Measurements from ENCODE around the gene NCKAP5.

The NCKAP5 gene

GRCh38 chr2:132780651-132781050, 787.6 kb downstream of the NCKAP5 start:
- DNase-seq, result no peak

DNA sequence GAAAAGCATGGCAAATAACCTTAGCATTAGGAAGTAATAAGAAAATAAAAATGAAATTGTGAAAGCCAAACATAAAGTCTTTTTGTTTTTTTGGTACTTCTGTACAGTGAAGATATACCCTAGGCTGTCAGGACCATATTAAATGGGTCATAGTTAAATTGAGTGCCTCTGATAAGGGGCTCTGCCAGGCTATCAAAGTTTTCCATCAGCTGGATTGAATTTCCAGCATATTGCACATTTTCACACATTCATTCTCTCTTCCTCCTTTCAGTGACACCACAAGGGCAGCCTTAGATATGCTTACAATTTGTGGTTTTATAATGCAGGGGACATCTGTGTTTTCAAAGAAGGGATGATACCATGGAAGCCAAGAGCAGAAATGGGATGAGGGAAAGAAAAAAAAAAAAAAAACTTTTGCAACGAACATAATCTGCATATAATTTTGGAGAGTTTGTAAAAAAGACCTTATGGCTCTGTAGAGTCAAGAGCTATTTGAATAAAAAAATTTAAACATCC, 789.0 kb downstream of the NCKAP5 start:
- DNase-seq, result no peak

- no peak for DNase-seq
These were observed 792.0 kb downstream of the NCKAP5 start for GRCh38 chr2:132776287-132776686.

- no peak for DNase-seq
These were observed 794.1 kb downstream of the NCKAP5 start for GRCh38 chr2:132774189-132774588.

GRCh38 chr2:132773331-132773730, 794.9 kb downstream of the NCKAP5 start:
- no peak for DNase-seq

DNA sequence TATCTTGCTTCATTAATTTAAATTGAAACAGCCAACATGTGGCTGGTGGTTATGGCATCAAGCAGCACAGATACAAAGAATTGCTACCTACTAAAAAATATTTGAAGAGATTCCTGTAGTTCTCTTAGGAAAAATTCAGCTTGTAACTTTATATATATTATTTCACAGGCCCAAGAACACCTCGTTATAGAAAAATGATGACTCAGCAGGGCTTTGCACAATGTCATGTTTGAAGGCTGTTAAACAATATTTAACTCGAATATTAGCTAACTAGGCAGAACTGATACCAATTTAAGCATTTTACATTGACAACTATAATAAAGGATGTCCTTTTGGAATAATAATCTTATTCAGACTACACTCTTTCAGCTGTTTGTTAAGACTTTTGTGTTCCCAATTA, 795.9 kb downstream of the NCKAP5 start:
- DNase-seq, result no peak

DNA sequence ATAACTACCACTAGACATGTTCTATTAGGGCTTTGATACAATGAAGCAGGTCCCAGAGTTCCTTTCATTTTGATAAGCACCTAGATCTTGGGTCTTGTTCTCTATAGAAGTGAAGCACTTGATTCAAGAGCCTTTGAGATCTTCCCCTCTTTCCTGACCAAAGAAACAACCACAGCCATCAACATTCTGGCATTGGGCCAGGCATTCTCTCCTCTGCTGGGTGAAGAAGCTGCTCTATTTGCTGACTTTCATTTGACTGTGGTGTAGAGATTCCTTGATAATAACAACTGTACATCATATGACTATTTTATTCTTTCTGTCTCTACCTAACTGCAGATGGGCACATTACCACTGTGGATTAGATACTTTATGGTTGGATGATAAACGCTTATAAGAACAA, 801.7 kb downstream of the NCKAP5 start:
- no peak for DNase-seq

- no peak for DNase-seq
These were observed 806.8 kb downstream of the NCKAP5 start for GRCh38 chr2:132761437-132761836.

DNA sequence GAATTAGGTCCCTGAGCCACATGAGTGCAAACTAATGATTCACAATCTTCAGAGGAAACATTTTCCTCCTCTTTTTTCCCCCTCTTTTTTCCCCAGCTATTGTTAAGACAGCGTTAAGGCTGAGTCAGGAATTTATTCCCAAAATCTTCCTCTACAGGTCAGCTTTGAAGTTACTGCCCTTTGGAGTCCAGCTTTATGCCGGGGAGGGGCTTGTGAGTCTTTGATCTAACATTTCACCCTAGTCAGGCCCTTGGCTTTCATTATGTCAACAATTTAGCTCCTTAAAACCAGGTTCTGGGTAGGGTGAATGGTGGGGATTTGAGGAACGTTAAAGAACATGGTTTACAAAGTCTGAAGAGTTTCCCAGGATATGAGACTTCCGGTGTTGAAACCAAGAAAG, 807.3 kb downstream of the NCKAP5 start:
- no peak for DNase-seq

- DNase-seq, result no peak
These were observed 807.9 kb downstream of the NCKAP5 start for GRCh38 chr2:132760405-132760804.

DNA sequence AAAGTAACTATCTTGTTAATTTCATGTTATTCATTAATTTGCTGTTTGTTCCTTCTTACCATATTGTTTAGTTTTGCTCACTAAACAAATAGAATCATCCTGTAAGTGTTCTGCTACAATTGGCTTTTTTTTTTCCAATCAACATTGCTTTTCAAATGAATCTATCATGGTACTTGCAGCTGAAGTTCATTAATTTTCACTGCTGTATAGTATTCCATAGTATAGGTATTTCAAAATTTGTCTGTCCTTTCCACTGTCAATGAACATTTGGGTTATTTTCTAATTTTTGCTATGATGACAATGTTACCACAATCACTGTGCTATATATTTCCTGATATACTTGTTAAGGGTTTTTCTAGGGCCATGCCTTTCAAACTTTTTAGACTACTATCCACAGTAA, 809.3 kb downstream of the NCKAP5 start:
- no peak for DNase-seq

- no peak for DNase-seq
These were observed 810.6 kb downstream of the NCKAP5 start for GRCh38 chr2:132757676-132758075.

DNA sequence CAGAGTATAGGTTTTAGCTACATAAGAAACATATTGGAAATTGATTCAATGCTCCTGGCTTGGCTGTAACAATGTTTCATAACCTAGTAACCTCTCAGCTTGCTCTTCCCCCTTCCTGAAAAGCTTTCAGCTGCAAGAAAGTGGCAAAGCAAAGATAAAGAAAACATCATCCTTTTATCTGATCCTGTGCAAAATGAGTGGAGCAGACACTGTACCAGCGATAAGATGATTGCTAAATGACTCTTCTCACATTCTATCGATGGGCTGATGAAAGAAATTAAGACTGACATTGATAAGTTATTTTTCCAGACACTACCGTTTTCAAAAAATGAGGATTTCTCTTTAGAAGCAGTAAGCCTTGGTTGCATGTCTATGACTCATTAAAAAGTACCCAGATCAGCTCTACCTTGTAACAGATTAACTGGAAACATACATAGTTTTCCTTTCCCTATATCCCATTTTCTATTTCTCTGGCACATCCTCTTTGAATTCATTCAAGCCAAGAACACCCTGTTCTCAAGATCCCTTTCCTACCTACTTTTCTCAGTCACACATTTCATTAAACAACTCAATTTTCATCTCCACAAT, 811.2 kb downstream of the NCKAP5 start:
- no peak for DNase-seq

DNA sequence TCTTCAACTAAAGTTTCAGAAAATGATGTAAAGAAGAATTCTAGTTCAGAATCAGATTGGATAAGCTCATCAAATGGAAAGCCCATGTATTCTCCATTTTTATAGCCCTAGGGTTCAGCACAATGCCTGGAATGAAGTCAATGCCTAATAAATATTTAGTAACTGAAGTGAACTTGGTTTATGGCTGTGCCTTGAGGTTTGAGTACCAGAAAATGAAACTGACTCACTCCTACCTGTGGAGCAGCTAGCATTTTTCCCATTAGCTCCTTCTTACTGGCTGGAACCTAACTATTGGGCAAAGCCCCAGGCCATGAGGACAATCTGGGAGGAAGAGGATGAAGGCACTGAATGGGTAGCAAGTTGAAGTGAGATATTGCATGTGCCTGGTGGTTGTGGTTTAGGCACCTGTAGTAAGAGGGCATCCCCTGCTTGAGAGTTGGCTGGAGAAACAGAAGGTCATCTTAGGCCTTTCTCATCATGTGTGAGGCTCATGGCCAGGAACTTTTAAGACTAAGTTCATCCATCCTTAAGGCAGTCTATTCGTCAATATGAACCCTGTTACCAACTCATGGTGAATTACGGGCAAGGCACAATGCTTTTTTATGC, 813.3 kb downstream of the NCKAP5 start:
- DNase-seq, result no peak

- DNase-seq, result no peak
These were observed 813.9 kb downstream of the NCKAP5 start for GRCh38 chr2:132754392-132754791.

GRCh38 chr2:132752421-132753206, 815.6 kb downstream of the NCKAP5 start:
- no peak for DNase-seq

DNA sequence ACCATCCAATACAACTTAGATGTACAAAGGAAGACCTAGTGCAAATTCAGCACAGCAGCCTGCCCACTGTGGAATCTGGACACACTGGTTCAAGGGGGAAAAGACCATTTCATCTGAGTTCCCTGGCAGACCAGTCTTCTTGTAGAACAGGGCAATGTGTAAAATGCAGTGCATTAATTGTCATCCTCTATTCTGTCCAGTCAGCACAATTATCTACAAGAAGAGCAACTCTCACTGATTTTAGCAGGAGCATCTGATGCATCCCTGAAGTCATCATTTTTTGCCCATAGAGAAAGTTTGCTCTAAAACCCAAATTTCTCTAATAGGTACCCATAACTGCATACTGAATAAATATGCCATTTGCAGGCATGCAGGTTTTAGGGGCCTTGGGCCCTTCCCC, 816.4 kb downstream of the NCKAP5 start:
- DNase-seq, result no peak

- DNase-seq, result no peak
These were observed 817.7 kb downstream of the NCKAP5 start for GRCh38 chr2:132750606-132751005.

DNA sequence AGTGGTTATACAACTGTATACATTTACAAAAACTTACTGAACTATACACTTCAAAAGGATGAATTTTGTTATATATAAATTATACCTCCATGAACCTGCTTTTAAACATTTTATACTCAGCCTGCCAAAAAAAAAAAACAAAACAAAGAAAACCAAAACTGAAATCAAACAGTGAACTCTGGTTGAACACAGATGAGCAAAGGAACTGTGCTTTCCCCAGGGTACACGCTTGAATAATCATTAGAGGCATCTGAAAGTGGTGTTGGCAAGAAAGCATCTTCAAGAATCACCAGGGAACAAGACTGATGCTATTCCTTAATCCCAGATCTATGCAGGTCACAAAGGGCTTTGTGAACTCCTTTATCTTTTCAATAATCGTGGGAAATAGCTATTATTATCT, 821.2 kb downstream of the NCKAP5 start:
- no peak for DNase-seq

GRCh38 chr2:132741754-132742153, 826.5 kb downstream of the NCKAP5 start:
- no peak for DNase-seq

DNA sequence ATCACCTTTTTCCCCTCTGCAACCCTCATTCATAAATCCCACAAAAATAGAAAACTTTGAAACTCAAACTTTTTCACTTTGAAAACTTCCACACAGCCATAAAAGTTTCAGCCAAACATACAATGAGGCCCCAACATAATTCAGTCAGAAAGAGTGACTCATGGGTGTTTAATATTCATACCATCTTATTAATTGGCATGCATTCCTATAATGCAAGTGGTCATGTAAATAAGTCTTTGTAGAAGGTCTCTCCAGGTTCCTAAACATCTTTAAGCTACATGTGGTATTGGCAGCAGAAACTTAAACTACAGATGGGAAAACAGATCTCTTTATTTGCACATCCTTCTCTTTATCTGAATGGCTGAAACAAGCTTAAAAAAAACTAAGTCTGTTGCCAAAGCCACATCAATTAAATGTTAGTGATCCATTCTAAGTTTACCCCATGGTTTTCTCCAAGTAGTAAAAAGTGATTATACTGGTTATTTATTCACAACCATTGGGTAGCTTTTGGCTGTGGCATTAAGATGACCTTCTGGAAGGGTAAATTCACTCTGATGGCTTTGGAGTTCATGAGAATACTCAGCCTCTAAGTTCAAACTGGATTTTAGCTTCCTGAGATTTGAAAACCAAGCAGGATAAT, 828.1 kb downstream of the NCKAP5 start:
- no peak for DNase-seq

DNA sequence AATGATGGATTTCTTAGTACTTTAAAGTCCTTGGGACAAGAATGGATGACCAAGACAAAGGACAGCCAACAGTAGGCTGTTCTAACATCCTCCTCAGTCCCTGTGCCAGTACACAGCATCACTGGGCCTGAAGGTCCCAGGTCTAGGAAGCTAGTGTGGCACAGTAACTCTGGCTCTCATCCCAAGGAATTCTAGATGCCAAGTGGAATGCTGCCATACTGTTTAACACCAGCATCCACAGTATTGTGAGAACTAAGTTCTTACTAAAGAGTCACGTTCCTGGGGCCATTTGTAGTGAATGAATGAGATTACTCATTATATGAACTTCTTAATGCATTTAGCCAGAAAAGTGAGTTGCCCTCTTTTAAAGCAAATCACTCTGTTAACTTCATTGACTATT, 830.0 kb downstream of the NCKAP5 start:
- no peak for DNase-seq

GRCh38 chr2:132736059-132736458, 832.2 kb downstream of the NCKAP5 start:
- DNase-seq, result no peak

GRCh38 chr2:132734961-132735360, 833.3 kb downstream of the NCKAP5 start:
- no peak for DNase-seq

All from activated CD4-positive, alpha-beta T cell treated with anti-CD3 and anti-CD28 coated beads, Interleukin-2, amount 50 U/mL, for 4 hours (primary cell).